SKM-1 treated with dmso at 0.1 percent for 144 hours (cell line): ENCODE data around the gene DLX6.

Experiments
- DNase-seq: peaks from one replicate; lab custom pipeline; 2025; ENCODE audit not compliant: unreplicated experiment; lab: John Stamatoyannopoulos, UW

Gene DLX6

GRCh38 chr7:97005183-97006054, at the start of gene DLX6:
DLX6 (plus strand) TSS chr7:97005553; CDS start chr7:97005978, 425 bp downstream.
- peak; percentile 56 for DNase-seq

DNA sequence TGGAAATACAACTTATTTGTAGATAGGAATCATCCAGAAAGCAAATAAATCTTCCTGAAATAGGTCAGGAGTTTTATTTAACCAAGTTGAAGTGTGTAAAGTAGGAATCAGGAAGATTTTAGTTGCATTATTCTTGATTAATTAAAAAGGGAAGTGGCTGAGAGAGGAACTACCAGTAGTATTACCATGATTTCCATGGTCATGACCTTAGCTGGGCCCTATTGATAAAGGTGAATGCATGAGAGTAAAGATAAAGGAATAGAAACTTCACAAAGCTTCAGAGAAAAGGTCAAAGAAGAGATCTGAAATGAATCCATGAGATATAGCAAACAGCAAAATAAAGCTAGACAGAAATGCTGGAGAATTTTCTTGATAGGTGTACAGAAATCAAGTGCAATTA, 46.2 kb upstream of the DLX6 start:
- peak; percentile 12 for DNase-seq

DNA sequence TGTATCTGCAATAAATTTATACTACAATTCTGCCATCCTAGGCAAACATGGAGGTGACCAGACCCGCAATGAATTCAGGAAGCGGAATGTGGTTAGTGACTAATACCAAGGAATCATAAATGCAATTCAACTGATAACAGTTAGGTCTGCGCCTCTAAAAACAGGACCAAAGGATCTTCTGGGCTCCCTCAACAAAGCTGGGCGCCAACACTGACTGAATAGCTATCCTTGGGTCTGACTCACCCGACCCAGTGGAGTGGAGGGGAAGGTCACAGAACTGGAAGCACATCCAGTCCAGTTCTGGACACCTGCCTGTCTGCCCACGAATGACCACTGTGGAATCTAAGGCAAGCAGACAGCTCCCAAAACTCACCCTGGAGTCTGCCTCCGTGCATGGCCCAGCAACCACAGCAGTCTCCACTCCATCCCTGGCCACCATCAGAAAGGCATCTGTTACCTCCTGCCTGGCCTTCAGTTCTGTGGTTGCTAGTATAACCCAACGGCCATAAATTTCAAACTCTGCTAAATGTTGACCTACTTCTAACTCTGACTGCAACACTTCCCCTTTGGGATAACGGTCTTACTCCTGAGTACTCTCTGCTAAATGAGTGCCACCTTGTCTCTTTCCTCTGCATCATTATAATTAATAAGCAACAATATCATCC, 43.0 kb upstream of the DLX6 start:
- no peak for DNase-seq

DNA sequence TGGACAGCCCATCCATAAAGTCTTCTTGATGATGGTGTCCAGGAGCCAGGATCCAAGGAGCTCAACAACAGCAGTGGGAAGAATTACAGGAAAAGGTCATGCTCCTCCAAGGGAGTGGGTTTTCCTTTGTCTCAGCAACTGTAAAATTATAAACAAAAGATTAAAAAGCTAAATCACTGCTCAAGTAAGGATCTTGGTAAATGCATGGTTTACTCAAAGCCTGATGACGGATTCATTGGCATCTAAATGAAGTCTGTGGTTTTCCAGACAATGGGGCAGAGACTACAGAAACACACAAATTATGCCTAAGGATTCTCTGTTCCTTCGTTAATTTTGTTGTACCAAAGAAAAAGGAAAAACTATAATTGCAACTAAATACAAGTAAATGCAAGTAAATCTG, 36.4 kb upstream of the DLX6 start:
- no peak for DNase-seq

DNA sequence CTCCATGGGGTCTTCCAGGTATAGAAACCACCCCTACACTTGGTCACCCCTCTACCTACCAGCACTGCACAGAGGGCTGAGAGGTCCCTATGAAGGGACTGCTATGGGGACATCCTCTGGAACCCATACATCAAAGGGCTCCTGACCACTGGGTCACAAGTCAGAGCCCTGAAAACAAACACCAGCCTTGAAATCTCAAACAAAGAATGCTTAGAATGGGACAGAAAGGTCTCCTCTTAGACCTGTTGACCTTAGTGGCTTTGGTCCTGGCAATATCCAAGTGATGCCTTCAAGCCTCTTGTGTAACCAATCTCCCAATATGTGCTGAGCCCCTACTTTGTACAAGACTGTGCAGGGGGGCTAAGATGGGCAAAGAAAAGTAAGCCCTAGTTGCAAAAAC, 34.6 kb upstream of the DLX6 start:
- no peak for DNase-seq

DNA sequence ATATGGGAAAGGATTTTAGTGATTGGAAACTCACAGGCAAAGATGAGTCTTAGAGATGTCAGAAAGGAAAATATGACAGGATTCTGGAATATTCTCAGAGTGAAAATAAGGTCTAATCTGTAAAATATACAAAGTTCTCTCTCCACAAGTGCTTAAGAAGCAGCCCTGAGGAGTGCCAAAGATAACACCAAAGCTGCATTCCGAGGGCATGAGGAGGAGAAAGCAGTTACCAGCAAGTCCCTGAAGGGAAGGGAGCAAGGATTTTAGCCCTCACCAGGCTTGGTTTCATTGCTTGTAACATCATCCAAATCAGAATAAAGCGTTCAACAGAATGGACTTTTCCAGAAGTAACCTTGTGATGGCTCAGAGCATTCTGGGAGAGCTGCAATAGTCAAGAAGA, 31.4 kb upstream of the DLX6 start:
- no peak for DNase-seq

DNA sequence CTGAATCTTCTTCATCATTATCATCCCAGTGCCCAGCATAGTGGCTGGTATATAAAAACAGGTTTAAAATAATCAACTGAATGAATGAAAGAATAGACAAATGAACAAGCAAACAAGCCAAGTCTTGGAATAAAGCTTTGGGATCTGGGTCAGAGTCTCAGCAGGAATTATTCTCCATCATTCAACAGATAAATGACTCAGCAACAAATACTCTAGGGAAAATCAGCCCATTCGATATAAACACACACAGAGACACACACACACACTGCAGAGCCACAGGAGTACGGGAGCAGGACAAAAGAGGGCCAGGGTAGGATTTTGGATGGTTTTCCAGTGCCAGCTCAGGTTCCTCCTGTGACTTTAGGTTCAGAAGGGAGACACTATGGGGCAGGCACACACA, 29.2 kb upstream of the DLX6 start:
- DNase-seq, result no peak

DNA sequence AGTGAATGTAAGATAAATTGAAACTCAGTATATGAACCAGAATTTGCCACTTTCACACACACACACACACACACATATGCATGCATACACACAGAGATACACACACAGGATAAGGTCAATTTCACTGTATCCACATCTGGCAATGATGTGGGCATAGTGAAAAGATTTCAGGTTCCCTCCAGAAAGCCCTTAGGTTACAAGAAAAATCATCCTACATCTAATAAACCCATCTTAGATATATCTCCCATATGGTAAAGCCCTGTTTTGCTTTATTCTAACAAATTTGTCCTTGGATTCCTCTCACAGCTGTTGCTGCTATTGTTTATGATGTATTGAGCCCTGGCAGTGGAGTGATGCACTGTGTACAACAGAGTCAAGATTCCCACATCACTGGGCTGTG, 27.9 kb upstream of the DLX6 start:
- no peak for DNase-seq

DNA sequence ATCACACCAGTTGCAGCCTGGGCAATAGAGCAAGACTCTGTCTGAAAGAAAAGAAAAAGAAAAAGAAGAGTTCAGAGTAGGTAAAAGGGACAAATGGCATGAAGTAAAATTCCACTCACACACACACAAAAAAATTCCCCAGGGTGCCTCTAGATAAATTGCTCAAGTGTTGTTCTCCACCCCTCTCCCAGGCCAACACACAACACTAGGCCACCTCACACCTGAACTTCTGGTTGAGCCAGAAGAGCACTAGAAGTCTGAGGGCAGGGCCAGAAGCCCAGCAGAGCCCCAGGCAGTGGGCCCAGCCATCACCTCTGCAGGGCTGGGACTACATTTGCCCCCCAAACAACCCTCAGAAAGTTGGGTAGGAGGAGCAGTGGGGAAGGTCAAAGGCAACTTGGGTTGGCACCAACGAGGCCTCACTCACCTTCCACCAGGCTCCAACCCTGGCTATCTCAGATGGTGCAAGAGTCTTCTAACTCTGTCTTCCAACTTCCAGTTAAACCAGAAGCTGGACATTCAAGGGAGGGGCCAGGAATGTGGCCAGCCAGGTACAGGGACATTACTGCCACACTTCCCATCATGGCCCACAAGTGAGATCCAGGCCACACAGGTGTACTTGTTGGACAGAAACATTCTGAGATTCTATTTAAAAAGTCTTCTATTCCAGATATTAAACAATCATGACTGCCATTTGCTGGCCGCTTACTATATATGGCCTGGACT, 25.6 kb upstream of the DLX6 start:
- no peak for DNase-seq

DNA sequence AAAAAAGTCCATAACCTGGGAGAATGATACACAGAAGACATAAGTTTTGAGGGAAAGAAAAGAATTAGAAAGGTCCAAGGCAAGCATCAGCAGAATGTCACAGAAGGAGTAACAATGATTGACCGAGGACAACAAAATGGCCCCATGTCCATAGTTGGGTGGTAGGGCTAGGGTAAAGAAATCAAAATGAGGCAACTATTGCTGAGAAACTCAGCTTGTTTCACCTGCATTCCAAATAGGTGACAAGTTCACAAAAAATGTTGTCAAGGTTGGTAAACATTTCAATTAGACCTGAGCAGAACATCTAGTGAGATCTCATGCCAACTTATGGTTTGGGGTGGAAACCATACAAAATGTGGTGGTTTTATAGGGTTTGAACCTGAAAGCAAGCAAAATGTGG, 22.8 kb upstream of the DLX6 start:
- no peak for DNase-seq

- DNase-seq, result no peak
These were observed 19.4 kb upstream of the DLX6 start for GRCh38 chr7:96985992-96986391.

- DNase-seq, result no peak
These were observed 18.5 kb upstream of the DLX6 start for GRCh38 chr7:96986901-96987300.

DNA sequence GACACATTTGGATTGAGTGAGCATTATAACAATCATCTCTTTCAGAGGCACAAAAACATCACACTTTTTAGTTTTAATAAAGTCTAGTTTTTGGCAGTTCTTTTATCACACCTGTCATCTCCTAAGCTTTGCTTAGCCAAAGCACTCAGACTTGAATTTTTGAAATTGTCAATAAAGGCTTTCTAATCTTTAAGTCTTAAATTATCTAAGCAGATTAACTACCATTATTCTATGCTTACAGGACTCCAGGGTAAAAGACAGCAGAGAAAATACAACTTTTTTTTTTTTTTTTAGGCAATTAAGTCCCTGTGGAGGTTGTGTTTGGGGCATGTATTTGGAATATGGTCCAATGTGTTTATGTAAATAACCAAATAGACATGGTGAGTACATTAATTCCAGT, 17.6 kb upstream of the DLX6 start:
- no peak for DNase-seq

DNA sequence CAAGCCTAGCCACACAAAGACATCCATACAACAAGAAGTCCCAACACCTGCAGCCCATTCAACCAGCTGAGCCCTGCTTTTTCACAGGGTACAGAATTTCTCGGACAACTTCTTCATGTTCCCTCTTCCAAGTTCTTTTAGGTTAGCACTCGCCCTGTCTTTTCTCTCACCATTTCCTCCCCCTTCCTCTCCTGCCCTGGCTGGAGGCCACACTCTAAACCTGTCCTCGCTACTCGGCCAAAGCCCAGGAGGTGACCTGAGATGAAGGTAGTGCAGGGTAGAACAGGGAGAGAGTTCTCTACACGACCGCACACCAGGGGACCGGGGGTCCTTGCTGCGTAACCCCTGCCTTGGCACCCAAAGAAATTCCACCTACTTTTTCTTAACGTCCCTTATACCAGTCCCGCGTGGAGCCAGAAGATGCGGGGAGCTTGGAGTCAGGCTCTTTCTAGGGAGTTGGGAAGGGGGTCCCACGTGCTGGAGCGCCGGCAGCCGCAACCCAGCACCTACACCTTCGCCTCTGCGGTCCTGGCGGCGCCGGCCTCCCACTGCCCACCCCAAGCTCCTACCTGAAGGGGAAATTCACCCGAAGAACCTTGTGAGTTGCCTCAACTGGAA, 16.0 kb upstream of the DLX6 start:
- no peak for DNase-seq

GRCh38 chr7:96989859-96990317, 15.5 kb upstream of the DLX6 start:
- DNase-seq, result no peak

- DNase-seq, result no peak
These were observed 13.7 kb upstream of the DLX6 start for GRCh38 chr7:96991546-96992191.

GRCh38 chr7:96992192-96993005, 13.0 kb upstream of the DLX6 start:
- no peak for DNase-seq

DNA sequence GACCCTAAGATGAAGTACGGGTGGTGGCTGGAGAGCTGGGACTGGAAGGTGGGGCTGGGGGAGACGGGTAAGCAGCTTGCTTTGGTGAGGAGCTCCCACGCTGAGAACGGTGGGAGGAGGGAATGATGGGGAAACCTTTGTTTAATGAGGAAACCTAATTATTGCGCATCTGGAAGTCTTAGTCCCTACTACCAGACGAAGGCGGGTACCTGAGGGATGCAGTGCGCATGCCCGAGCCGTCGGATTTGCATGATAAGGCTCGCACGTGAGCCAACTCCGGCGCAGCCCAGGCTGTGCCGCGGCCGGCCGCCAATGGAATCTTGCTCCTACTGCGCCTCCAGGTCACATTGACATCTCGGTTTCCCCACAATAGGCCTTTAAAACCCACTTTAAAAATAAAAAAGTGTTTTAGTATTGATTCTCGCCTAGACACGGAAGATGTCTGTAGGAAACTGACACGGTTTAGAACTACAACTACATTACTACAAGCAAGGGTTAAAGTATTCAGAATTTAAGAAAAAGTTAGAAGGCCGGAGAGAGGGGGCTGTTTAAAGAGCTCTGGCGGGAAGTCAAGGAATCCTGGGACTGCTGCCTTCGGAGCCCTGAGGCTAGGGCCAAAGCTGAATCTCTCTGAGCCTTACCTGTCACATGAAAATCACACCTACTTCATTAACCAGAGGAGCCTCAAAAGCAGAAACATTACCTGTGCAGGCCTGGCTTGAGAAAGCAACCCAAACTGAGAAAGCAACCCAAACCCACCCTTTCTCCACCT, 12.1 kb upstream of the DLX6 start:
- DNase-seq, result no peak

GRCh38 chr7:96993980-96994379, 11.4 kb upstream of the DLX6 start:
- DNase-seq, result no peak
